Embryonic facial prominence (tissue), 1 donor: ENCODE results near the gene PRR9.
"Not testable (repeated sequence)": the region's sequence is repeated elsewhere in the genome, so short reads cannot be mapped to it uniquely, and the experiment has no call there.

Source experiments
- DNase-seq: peaks from one replicate; pipeline ENCODE4 v3.0.0-alpha.2; 2016; ENCODE audit errors: extremely low spot score

Gene PRR9, protein sequence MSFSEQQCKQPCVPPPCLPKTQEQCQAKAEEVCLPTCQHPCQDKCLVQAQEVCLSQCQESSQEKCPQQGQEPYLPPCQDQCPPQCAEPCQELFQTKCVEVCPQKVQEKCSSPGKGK

DNA sequence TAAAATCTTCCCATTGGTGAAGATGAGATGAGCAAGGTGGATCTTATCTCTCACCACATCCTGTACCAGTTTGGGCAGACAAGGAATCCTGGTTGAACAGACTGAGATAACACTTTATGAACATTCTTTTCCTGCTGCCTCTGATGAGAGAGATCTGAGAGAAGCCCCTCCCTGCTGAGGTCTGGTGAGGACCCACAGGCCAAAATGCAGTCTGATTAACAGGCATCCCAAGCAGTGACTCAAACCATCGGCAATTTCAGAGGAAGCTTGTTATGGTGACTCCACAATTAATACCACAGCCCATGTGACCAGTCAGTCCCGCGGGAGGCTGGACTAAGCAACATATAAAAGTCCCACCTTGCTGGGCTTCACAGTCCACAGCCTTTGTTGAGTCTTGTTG lies at the start of gene PRR9:
Gene PRR9, plus strand, starts transcription at position 373 of the 400 bp plus-strand sequence. CDS start 561 bp downstream, outside the sequence.
- DNase-seq: no peak

DNA sequence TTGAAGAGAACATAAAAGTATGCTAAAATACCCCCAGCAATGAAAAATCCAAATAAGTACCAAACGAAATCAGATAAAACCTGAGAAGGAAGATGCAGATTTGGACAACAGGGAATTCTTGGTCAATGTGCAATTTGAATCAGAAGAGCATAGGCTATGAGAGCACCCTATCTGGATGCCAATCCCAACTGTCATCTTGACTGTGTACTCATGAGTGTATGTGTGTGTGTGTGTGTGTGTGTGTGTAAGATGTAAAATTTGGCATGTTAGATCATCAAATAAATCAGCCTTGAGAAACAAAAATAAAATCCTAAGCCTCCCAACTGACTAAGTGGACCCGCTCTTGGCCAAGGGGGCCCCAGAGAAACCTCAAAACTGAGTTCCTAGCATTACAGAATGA lies 48.7 kb upstream of the PRR9 start:
- DNase-seq: no peak

DNA sequence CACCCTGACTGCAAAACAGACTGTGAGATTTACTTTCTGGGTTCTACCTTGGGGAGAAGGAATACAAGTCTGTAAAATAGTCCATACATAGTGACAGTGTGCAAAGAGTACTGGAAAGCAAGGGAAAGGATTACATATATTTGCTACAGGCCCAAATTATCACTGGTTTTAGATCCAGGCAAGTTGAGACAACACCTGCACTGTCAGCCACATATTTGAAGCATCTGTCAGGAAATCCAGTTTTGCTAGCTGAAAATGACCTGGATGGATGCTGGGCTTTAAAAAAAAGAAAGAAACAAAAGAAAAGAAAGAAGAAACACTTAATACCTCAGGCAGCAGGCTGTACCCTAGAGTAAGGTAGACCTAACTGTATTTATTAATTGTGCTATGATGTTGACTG lies 42.8 kb upstream of the PRR9 start:
- DNase-seq: no peak

DNA sequence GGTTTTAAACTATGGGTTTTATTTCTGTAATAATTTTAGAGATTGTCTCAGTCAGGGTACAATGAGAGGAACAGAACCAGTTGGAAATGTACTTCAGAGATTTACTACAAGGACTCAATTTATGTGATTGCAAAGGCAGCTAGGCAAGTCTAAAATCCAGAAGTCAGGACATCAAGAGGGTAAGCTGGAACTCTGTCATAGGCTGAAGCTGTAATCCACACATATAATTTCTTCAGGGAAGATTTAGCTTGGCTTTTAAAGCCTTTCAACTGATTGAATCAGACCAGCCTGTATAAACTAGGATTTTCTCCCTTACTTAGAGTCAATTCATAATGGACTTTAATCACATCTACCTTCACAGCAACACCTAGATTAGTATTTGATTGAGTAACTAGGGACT lies 38.5 kb upstream of the PRR9 start:
- no peak for DNase-seq

DNA sequence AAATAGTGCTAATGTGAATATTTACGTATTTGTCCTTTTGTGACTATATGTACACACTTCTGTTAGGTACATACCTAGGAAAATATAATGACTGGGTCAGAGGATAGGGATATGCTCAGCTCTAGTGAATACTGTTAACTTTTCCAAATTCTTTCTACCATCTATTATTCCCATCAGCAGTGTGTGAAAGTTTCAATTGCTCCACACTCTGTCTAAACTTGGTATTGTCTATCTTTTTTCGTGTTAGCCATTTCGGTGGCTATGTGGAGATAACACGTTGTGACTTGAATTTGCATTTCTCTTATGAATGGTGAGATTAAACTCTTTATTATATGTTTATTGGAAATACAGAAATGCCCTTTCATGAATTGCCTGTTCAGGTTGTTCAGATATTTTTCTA lies 36.8 kb upstream of the PRR9 start:
- no peak for DNase-seq

DNA sequence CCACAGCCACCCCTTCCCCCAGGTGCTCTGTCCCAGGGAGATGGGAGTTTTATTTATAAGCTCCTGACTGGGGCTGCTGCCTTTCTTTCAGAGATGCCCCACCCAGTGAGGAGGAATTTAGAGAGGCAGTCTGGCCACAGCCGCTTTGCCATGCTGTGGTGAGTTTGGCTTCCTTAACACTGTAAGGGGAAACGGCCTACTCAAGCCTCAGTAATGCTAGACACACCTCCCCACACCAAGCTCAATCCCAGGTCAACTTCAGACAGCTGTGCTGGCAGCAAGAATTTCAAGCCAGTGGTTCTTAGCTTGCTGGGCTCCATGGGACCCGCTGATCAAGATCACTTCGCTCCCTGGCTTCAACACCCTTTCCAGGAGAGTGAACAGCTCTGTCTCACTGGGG lies 29.1 kb upstream of the PRR9 start:
- not testable (repeated sequence) for DNase-seq

DNA sequence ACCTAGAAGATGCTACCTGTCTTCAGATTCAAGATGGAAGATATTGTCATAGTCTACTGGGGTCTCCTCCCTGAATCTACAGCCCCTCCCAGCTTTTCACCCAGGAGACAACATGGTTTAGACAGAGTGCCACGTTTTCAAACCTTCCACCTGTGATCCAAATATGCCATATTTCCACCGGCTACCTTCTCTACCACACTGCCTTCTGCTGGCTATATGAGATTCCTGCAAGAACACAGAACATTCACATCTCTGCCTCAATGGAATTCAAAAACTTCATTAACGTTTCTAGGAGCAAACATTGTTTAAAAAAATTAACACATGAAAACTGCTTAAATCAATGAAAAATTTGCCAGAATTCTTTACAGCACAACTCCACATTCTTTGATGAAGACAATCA lies 27.0 kb upstream of the PRR9 start:
- DNase-seq: no peak

DNA sequence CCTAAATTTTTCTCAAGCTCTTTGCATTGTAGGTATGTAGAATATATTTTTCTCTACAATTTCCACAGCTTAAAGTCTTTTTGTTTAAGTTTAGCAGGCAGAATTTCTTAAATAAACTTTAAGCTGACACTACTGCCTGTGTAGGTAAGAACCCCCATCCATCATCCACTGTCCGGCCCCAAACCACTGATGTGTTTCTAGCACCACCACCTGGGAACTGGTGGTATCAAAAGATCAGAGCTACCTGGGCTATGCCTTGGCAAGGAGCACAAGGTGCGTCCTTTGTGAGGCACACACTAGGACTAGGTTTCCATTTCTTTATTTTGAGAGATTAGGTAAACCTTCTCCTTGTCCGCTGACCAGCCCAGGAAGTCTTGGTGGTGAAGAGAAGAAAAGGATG lies 24.7 kb upstream of the PRR9 start:
- DNase-seq: no peak

DNA sequence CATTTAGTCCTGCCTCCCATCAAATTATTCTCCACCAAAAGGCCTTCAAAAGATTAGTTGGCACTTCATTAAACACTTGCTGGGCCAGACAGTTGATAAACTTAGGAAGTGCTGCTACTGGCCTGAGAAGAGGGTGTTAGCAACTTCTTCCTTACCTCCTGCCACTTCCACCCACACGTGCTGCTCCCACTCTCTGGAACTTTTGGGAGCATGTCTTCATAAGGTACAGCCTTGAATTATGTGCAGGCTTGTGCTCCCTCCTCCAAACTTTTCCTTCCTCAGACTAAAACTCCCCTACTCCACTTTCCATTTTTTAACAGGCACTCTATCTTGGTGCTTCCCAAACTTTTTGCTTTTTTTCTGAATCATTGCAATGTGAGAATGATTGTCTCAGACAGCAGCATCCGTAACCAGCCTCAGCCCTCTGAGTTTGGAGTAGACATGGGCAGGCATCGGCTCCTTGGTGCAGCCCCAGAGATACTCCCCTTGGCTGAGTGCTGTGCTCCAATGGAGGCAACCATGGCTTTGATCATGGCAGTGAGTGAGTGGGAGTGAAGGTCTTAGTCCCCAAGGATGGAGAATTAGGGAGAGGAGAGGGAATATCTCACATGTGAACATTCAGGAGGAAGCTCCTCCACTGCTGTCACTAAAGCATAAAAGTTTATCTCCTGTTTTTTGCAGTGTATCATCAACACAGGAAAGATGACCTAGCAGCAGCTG lies 22.9 kb upstream of the PRR9 start:
- DNase-seq: no peak

DNA sequence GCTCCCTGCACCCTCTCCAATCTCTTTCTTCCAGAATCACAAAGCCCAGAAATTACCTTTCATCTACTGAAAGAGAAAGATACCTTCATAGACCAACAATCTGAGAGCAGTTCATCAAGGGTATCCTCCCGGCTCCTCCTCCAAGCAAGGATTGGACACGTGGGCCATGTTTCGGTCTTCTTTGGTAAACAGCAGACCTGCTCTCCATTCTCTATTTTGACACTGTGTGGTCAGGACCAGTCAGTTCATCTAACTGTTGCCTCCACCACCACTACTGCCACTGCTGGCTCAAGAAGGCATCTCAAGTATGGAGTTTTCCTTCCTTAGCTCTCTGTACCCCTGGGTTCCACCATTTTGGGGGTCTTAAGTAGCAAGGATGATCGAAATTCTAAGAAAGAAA lies 22.2 kb upstream of the PRR9 start:
- DNase-seq: no peak

DNA sequence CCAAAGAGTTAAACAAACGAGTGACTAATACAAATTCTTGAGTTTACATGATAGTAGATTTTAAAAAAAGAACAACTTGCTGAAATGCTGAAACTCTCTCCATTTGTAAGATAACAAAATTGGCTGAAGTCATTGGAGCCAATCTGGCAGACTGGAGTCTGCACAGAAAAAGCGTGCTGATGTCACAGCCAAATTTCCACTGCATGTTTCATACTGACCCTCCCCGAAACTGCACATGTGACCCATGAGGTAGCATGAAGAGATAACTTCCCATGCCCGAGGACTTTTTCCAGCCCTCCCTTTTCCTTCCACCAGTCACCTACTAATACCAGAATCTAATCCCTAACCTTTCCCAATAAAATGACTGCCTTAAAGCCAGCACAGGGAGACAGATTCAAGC lies 15.4 kb upstream of the PRR9 start:
- no peak for DNase-seq

DNA sequence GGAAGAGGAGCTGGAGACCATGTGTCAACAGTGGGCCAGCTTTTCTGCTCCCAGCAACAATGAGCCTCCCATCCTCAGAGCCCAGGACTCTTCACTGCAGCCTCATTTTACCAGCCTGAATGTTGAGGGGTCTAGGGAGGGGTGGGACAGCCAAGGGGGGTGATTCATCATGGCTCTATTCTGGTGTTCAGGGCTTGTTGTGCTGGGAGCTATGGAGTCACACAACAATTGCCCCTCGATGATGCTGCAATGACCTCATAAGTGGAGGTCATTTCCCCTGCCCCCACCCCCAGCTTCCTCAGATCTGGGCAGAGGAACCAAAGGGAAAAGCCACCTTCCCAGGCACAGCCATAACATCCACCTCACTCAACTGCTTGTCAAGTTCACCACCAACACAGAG lies 14.3 kb upstream of the PRR9 start, which contains the start of gene LELP1:
Gene LELP1, plus strand, starts transcription at position 301 of the 400 bp plus-strand sequence. CDS start 1,278 bp downstream, outside the sequence.
- DNase-seq: no peak

DNA sequence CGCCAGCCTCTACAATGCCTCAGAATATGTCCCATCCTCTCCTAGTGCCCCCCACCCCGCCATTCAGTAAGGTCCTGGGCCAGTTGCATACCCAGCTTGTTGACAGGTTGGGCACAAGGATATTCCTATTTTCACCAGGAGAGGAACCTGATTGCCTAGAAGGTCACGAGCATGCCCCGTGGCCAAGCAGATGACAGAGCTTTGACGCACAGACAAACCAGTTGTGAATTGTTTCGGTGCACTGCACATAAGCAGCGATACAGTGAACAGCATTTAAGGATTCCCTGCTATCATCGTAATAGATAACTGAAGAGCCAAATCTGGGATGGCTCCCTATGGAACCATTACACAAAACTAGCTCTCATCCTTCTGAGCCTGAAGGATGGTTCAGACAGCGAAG lies 10.8 kb upstream of the PRR9 start:
- DNase-seq: no peak

DNA sequence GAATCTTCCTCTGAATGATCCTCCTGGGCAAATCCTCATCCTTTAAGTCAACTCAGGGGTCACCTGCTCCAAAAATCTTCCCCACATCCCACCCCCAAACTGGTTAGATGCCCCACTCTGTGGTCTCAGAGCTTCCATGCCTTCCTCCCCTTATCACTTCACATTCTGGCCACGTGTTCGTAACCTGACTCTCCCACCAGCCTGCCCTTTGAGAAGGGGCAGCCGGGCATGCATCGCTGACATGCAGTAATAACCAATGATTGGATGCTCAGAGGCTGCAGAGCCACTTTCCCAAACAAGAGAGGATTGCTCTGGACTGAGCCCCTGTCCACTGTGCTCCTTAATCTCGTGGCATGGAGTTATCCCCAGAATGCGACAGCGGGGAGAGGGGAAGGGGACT lies 7.2 kb upstream of the PRR9 start:
- DNase-seq: no peak

DNA sequence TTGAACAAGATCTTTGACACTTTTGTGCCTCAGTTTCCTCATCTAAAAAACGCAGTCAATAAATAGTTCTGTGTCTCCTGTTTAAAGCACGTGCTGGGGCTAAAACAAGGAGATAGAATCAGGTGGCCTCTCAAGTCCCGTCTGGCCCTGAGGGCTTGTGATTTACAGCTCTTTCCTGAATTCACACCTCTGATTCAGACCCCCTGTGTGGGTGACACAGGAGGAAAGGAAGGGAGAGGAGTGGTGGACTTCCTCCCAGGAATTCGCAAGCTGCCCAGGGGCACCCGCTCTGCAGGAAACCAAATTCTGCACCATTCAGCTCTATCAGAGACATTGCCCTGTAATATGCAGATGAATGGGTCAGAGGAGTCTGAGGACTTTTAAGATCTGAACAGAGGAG lies 5.2 kb upstream of the PRR9 start:
- no peak for DNase-seq

DNA sequence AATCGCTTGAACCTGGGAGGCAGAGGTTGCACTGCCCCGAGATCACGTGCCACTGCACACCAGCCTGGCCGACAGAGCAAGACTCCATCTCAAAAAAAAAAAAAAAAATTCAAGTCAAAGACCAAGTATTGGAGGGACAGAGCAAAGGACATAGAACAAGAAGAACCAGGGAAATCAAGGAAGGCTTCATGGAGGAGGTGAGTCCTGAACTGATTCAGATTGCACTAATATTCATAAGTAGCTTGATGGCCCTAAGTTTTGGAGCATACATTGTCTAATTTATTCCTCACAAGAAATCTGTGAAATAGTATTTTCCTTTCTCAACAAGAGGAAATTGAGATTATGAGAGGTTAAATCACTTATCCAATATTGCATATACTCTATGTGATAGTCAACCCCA lies 3.9 kb upstream of the PRR9 start:
- DNase-seq: no peak

DNA sequence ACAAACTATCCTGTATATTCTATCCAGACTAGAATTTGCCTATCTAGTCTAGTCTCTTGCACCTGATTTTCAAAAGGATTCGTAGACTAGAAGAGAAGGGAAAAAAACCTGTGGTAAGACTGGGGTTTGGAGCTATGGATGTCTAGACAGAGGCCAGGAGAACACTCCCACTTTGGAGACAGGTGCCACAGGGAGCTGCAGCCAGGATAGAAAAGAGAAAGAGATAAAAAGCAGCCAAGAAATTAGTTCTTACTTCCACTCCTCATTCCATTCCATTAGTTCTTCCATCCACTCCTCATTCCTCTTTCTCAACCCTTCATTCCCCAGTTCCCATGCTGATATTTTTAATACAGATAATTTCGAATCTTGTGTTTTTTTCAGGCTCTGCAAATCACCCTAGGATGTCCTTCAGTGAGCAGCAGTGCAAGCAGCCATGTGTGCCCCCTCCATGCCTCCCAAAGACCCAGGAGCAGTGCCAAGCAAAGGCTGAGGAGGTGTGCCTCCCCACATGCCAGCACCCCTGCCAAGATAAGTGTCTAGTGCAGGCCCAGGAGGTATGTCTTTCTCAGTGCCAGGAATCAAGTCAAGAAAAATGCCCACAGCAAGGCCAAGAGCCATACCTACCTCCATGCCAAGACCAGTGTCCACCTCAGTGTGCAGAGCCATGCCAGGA lies 496 bp downstream of the PRR9 start:
- no peak for DNase-seq

DNA sequence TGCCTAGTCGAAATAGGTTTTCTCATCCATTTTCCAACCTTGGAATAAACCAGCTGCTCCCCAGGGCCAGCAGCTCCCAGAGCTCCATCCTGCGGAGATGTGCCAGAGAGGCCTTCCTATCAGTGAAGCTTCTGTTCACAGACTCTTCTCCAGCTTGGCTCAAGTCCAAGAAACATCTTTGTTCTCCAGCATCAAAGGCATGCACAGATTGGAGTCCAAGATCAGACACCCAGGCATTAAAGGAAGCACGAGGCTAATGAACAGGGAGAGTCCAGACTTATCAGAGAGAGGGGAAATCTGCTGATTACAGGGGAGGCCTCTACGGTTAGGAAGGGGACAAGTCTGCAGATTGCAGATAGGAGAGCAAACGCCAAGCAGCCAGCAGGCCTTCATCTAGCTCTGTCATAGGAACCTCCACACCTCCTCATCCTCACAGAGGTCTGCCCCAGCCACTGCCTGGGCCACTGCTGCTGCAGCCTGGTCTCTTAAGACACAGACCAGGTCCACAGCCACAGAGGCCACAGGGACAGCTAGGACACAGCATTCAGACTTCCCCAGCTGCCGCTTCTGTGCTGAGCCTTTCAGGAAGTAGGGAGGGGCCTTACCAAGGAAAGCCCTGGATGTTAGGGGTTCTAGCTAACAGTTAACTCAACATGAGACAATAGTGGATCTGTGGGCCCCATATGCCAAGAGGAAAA lies 3.4 kb downstream of the PRR9 start:
- no peak for DNase-seq

DNA sequence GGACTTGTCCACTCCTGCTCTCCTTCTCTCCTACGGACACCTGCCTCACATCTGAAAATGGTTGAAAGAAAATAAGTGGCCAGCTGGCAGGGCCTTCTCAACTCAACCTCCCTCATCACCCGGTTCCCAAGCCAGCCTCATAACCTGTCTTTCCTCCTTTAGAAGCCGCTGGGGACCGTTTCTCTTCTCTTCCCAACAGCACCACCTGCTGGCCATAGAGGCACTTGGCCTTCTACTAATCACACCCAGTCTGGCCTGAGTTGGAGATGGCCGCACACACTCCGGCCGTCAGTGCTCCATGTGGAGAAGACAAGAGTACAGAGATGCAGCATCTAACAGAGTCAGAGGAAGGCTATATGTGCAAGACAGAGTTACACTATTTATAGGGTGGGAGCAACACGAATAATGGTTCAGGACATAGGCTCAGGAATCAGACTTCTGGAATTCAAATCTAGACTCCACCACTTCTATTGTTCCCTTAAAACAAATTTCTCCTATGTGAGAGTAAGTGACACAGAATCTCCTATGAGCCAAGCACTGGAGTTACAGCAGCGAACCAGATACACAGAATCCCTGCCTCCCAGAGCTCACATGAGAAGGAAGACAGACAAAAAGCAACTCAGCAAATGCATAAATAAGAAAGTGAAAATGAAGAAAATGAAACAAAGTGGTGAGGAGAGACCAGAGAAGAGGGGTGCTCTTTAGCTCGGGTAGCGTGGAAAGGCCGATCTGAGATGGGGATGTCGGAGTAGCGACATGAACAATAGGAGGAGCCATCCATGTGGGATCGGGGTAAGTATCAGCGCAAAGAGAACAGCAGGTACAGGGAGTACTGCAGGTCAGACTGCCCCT lies 5.9 kb downstream of the PRR9 start:
- not testable (repeated sequence) for DNase-seq

DNA sequence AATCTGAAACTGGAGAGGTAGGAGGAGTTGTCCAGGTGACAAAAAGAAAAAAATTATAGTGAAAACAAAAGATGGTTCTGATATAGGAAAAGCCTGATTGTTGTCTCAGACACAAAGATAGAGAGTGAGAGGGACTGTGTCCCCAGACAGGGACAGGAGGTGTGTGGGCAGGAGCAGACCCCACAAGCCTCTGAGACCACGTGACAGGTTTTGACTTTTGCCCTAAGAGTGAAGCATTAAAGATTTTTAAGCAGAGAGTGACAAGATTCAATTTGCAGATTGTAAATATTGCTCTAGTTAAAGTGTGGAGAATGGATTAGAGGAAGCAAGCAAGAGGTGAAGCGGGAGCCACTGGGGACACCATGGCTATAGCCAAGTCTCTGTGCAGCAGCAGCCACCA lies 10.4 kb downstream of the PRR9 start:
- DNase-seq: no peak

DNA sequence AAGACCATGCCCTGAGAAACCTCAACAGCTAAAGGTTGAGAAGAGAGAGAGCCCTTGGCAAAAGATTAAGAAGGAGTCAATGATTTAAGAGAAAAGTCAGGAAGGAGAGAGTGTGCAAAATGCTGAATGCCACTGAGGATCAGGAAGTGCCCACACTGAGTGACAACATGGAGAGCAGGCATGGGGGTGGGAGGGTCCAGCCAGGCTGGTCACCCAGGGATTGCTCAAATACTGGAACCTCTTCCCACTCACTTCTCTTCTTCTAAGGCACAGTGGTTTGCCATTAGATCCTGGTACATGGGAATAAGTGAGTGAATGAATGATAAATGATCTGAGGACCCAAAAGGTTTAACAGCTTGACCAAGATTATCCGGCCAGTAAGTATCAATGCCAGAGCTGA lies 11.1 kb downstream of the PRR9 start:
- no peak for DNase-seq
